ENCODE results near the gene SLC28A1. TPM values are rescaled to one million over a fixed set of nuclear protein-coding genes. Genes with fewer than 3 reads are reported as not detected.
"Not testable (repeated sequence)": the region's sequence is repeated elsewhere in the genome, so short reads cannot be mapped to it uniquely, and the experiment has no call there.

SLC28A1 gene
- polyA plus RNA-seq, 3 donors = 0.02 to 0.34 TPM; not detected in 1

GRCh38 chr15:84921121-84921520 is 36.7 kb downstream of the SLC28A1 start:
- WGBS, 3 donors = 87 to 93% (median 92%) methylated on average over 2 of the region's 2 CpGs
- H3K27ac ChIP-seq (ENCODE audit: low read depth, low read length) = no peak overlapping the region

- WGBS, 3 donors = 86 to 96% (median 96%) methylated on average over 12 to 13 of the region's 13 CpGs
Measured at GRCh38 chr15:84922530-84922929, 38.1 kb downstream of the SLC28A1 start.

GRCh38 chr15:84924077-84924731 is 39.7 kb downstream of the SLC28A1 start:
- H3K27ac ChIP-seq (ENCODE audit: low read depth, low read length) = no peak overlapping the region
- WGBS, 3 donors = 66 to 87% (median 69%) methylated on average over 4 of the region's 4 CpGs

More at GRCh38 chr15:84922530-84922929, 38.1 kb downstream of the SLC28A1 start:
- H3K27ac ChIP-seq (ENCODE audit: low read depth, low read length) = no peak overlapping the region

- WGBS, 3 donors = 63 to 82% (median 73%) methylated on average over 17 of the region's 17 CpGs
- H3K27ac ChIP-seq (ENCODE audit: low read depth, low read length) = not testable (repeated sequence)
Measured at GRCh38 chr15:84924821-84925569, 40.5 kb downstream of the SLC28A1 start.

- no peak overlapping the region for H3K27ac ChIP-seq (ENCODE audit: low read depth, low read length)
- WGBS, 3 donors = 93 to 97% (median 94%) methylated on average over 1 of the region's 1 CpG
Measured at GRCh38 chr15:84925906-84926305, 41.4 kb downstream of the SLC28A1 start.

- H3K27ac ChIP-seq (ENCODE audit: low read depth, low read length) = no peak overlapping the region
- 85 to 87% (median 86%) methylated on average over 3 of the region's 3 CpGs for WGBS, 3 donors
Measured at GRCh38 chr15:84926491-84927230, 42.2 kb downstream of the SLC28A1 start.

- H3K27ac ChIP-seq (ENCODE audit: low read depth, low read length) = no peak overlapping the region
- 63 to 77% (median 73%) methylated on average over 6 of the region's 6 CpGs for WGBS, 3 donors
Measured at GRCh38 chr15:84928843-84929168, 44.3 kb downstream of the SLC28A1 start.

GRCh38 chr15:84929795-84930603 is 45.5 kb downstream of the SLC28A1 start:
- WGBS, 3 donors = 70 to 76% (median 74%) methylated on average over 5 of the region's 5 CpGs
- H3K27ac ChIP-seq (ENCODE audit: low read depth, low read length) = no peak overlapping the region

GRCh38 chr15:84934942-84935729 is 50.7 kb downstream of the SLC28A1 start:
- H3K27ac ChIP-seq (ENCODE audit: low read depth, low read length) = no peak overlapping the region
- 80 to 88% (median 88%) methylated on average over 21 of the region's 21 CpGs for WGBS, 3 donors

GRCh38 chr15:84937144-84937543 is 52.7 kb downstream of the SLC28A1 start:
- 41 to 57% (median 50%) methylated on average over 5 of the region's 5 CpGs for WGBS, 3 donors

GRCh38 chr15:84938726-84939125 is 54.3 kb downstream of the SLC28A1 start:
- 94 to 96% (median 95%) methylated on average over 1 of the region's 1 CpG for WGBS, 3 donors
- H3K27ac ChIP-seq (ENCODE audit: low read depth, low read length) = no peak overlapping the region

More at GRCh38 chr15:84937144-84937543, 52.7 kb downstream of the SLC28A1 start:
- no peak overlapping the region for H3K27ac ChIP-seq (ENCODE audit: low read depth, low read length)

GRCh38 chr15:84940399-84940798 is 55.9 kb downstream of the SLC28A1 start:
- 61 to 81% (median 72%) methylated on average over 3 of the region's 3 CpGs for WGBS, 3 donors
- H3K27ac ChIP-seq (ENCODE audit: low read depth, low read length) = no peak overlapping the region

- WGBS, 3 donors = 87 to 93% (median 92%) methylated on average over 2 of the region's 2 CpGs
- H3K27ac ChIP-seq (ENCODE audit: low read depth, low read length) = no peak overlapping the region
Measured at GRCh38 chr15:84942456-84942855, 58.0 kb downstream of the SLC28A1 start.

GRCh38 chr15:84944311-84944710 is 59.8 kb downstream of the SLC28A1 start:
- no peak overlapping the region for H3K27ac ChIP-seq (ENCODE audit: low read depth, low read length)
- WGBS, 3 donors = 87 to 92% (median 89%) methylated on average over 10 of the region's 10 CpGs

- H3K27ac ChIP-seq (ENCODE audit: low read depth, low read length) = no peak overlapping the region
Measured at GRCh38 chr15:84944861-84945260, 60.4 kb downstream of the SLC28A1 start.

GRCh38 chr15:84946772-84947489 is 62.5 kb downstream of the SLC28A1 start:
- no peak overlapping the region for H3K27ac ChIP-seq (ENCODE audit: low read depth, low read length)
- 74 to 94% (median 92%) methylated on average over 5 of the region's 5 CpGs for WGBS, 3 donors

More at GRCh38 chr15:84944861-84945260, 60.4 kb downstream of the SLC28A1 start:
- WGBS, 3 donors = 83 to 93% (median 92%) methylated on average over 9 to 11 of the region's 11 CpGs

Data from adipose tissue (tissue), 3 donors.